Activated naive CD8-positive, alpha-beta T cell treated with anti-CD3 and anti-CD28 coated beads, Interleukin-2, amount 10 ng/mL, durations not matched to agents 7 days and 5 days (primary cell): ENCODE results near the gene RAB25. TPM values are rescaled to one million over a fixed set of nuclear protein-coding genes. Genes with fewer than 3 reads are reported as not detected.

ENCODE experiments used
- ATAC-seq: fragments of 150-1000 bp; cut with Tn5 transposase; one replicate; pipeline ENCODE4 v1.10.0; 2021; ENCODE audit warnings: low read depth, moderate library complexity
- POLR2A ChIA-PET: fragments of 350-600 bp; sonication (Branson Sonifier 250); formaldehyde crosslinking; loops from one replicate; lab custom pipeline; 2021; ENCODE audit warnings: antibody characterized with exemption; lab: Charles Lee
- DNase-seq: peaks from one replicate; pipeline ENCODE4 v3.0.0; 2021
- H3K27ac Mint-ChIP-seq: one replicate; pipeline ENCODE4 v1.8.0; 2022; ENCODE audit warnings: mild to moderate bottlenecking, mixed read lengths
- H3K27me3 Mint-ChIP-seq: one replicate; pipeline ENCODE4 v1.8.0; 2022; ENCODE audit warnings: mild to moderate bottlenecking, moderate library complexity, mixed read lengths
- H3K36me3 Mint-ChIP-seq: one replicate; pipeline ENCODE4 v1.8.0; 2021; ENCODE audit warnings: mild to moderate bottlenecking, mixed read lengths
- H3K4me1 Mint-ChIP-seq: one replicate; pipeline ENCODE4 v1.8.0; 2021; ENCODE audit warnings: mixed read lengths
- H3K4me3 Mint-ChIP-seq: one replicate; pipeline ENCODE4 v1.8.0; 2022; ENCODE audit warnings: mild to moderate bottlenecking, moderate library complexity, mixed read lengths
- H3K9me3 Mint-ChIP-seq: one replicate; pipeline ENCODE4 v1.8.0; 2021; ENCODE audit warnings: mixed read lengths
- total RNA-seq, 2 experiments: library from RNA; stranded (reverse); gene quantifications; one replicate each; pipeline ENCODE4 v1.2.3, GENCODE V29; 2021

The RAB25 gene
- total RNA-seq, 2 experiments from 2014 or later: 0.86 to 0.91 TPM

GRCh38 chr1:156090138-156090839 lies 29.3 kb downstream of the RAB25 start:
- no peak overlapping the region for H3K4me3 Mint-ChIP-seq
- POLR2A ChIA-PET: interaction anchor here (1.0 kb wide), 1 partner anchor 39 kb away, joined by 3 read pairs; no protein-coding TSS in a partner anchor
- peaks cover 59% of the 10 kb centered on the region for H3K27me3 Mint-ChIP-seq
- ATAC-seq (peak; percentile 28), DNase-seq (no peak)
- no peak overlapping the region for H3K27ac Mint-ChIP-seq
- no peaks in the 10 kb centered on the region for H3K36me3 Mint-ChIP-seq
- H3K4me1 Mint-ChIP-seq: peaks cover 1% of the 10 kb centered on the region
- H3K9me3 Mint-ChIP-seq: no peaks in the 10 kb centered on the region

GRCh38 chr1:156090840-156091188 lies 29.9 kb downstream of the RAB25 start:
- POLR2A ChIA-PET: interaction anchor here (1.0 kb wide), 1 partner anchor 39 kb away, joined by 3 read pairs; no protein-coding TSS in a partner anchor
- DNase-seq: peak; percentile 91

GRCh38 chr1:156091610-156092009 lies 30.6 kb downstream of the RAB25 start:
- H3K9me3 Mint-ChIP-seq: no peaks in the 10 kb centered on the region
- H3K36me3 Mint-ChIP-seq: no peaks in the 10 kb centered on the region
- ATAC-seq (no peak), DNase-seq (no peak)
- POLR2A ChIA-PET: interaction anchor here (0.7 kb wide), 1 partner anchor 38 kb away, joined by 3 read pairs; no protein-coding TSS in a partner anchor
- H3K4me1 Mint-ChIP-seq: peaks cover 13% of the 10 kb centered on the region
- no peak overlapping the region for H3K4me3 Mint-ChIP-seq
- peaks cover 56% of the 10 kb centered on the region for H3K27me3 Mint-ChIP-seq
- H3K27ac Mint-ChIP-seq: no peak overlapping the region

More at GRCh38 chr1:156090840-156091188, 29.9 kb downstream of the RAB25 start:
- peak; percentile 97 for ATAC-seq
- H3K27ac Mint-ChIP-seq: no peak overlapping the region
- peaks cover 59% of the 10 kb centered on the region for H3K27me3 Mint-ChIP-seq
- H3K4me1 Mint-ChIP-seq: peaks cover 5% of the 10 kb centered on the region
- H3K4me3 Mint-ChIP-seq: no peak overlapping the region
- no peaks in the 10 kb centered on the region for H3K9me3 Mint-ChIP-seq
- H3K36me3 Mint-ChIP-seq: no peaks in the 10 kb centered on the region

GRCh38 chr1:156095906-156096508 lies 35.0 kb downstream of the RAB25 start:
- peaks cover 32% of the 10 kb centered on the region for H3K4me1 Mint-ChIP-seq

GRCh38 chr1:156096640-156097391 lies 35.9 kb downstream of the RAB25 start:
- Mint-ChIP-seq H3K27ac (no peak overlapping the region), H3K4me3 (peak overlapping the region; percentile 31), H3K27me3 (peaks cover 56% of the 10 kb centered on the region), H3K36me3 (no peaks in the 10 kb centered on the region), H3K9me3 (no peaks in the 10 kb centered on the region), H3K4me1 (peaks cover 34% of the 10 kb centered on the region)
- DNase-seq (peak; percentile 82), ATAC-seq (peak; percentile 80)
- POLR2A ChIA-PET: interaction anchor here (1.2 to 5.0 kb wide), 2 partner anchors 31 to 116 kb away, joined by 3 to 44 read pairs; partner anchors contain the start of gene PMF1

More at GRCh38 chr1:156095906-156096508, 35.0 kb downstream of the RAB25 start:
- DNase-seq (no peak), ATAC-seq (no peak)
- no peak overlapping the region for H3K4me3 Mint-ChIP-seq
- POLR2A ChIA-PET: interaction anchor here (5.0 kb wide), 1 partner anchor 32 kb away, joined by 44 read pairs; no protein-coding TSS in a partner anchor
- peaks cover 57% of the 10 kb centered on the region for H3K27me3 Mint-ChIP-seq
- no peaks in the 10 kb centered on the region for H3K36me3 Mint-ChIP-seq
- no peak overlapping the region for H3K27ac Mint-ChIP-seq
- H3K9me3 Mint-ChIP-seq: no peaks in the 10 kb centered on the region

GRCh38 chr1:156097499-156098178 lies 36.7 kb downstream of the RAB25 start:
- H3K27me3 Mint-ChIP-seq: peaks cover 59% of the 10 kb centered on the region
- H3K36me3 Mint-ChIP-seq: no peaks in the 10 kb centered on the region
- DNase-seq (no peak), ATAC-seq (peak; percentile 8)
- no peak overlapping the region for H3K27ac Mint-ChIP-seq
- no peaks in the 10 kb centered on the region for H3K9me3 Mint-ChIP-seq
- H3K4me3 Mint-ChIP-seq: no peak overlapping the region
- H3K4me1 Mint-ChIP-seq: peaks cover 34% of the 10 kb centered on the region
- POLR2A ChIA-PET: interaction anchor here (1.1 to 5.0 kb wide), 3 partner anchors 20 to 115 kb away, joined by 3 to 44 read pairs (median 6); partner anchors contain the start of gene PMF1

- POLR2A ChIA-PET: interaction anchor here (0.7 to 5.0 kb wide), 5 partner anchors 16 to 126 kb away, joined by 3 to 44 read pairs (median 6); partner anchors contain the start of gene LMNA
- H3K27ac Mint-ChIP-seq: no peak overlapping the region
- DNase-seq: no peak
- H3K9me3 Mint-ChIP-seq: no peaks in the 10 kb centered on the region
- no peak overlapping the region for H3K4me3 Mint-ChIP-seq
- peaks cover 36% of the 10 kb centered on the region for H3K4me1 Mint-ChIP-seq
- ATAC-seq: no peak
- no peaks in the 10 kb centered on the region for H3K36me3 Mint-ChIP-seq
- H3K27me3 Mint-ChIP-seq: peaks cover 56% of the 10 kb centered on the region
These were observed 37.8 kb downstream of the RAB25 start for GRCh38 chr1:156098784-156099183.

GRCh38 chr1:156099282-156099681 lies 38.3 kb downstream of the RAB25 start:
- H3K4me3 Mint-ChIP-seq: no peak overlapping the region
- no peaks in the 10 kb centered on the region for H3K9me3 Mint-ChIP-seq
- POLR2A ChIA-PET: interaction anchor here (0.7 to 5.0 kb wide), 4 partner anchors 15 to 126 kb away, joined by 3 to 44 read pairs (median 6); partner anchors contain the start of gene LMNA
- peaks cover 38% of the 10 kb centered on the region for H3K4me1 Mint-ChIP-seq
- H3K36me3 Mint-ChIP-seq: no peaks in the 10 kb centered on the region
- no peak overlapping the region for H3K27ac Mint-ChIP-seq
- peaks cover 54% of the 10 kb centered on the region for H3K27me3 Mint-ChIP-seq
- ATAC-seq: no peak
- no peak for DNase-seq

- no peak for ATAC-seq
- POLR2A ChIA-PET: interaction anchor here (1.4 to 5.0 kb wide), 2 partner anchors 24 to 27 kb away, joined by 4 to 44 read pairs; no protein-coding TSS in a partner anchor
- Mint-ChIP-seq H3K4me3 (no peak overlapping the region), H3K27me3 (peaks cover 51% of the 10 kb centered on the region), H3K4me1 (peaks cover 43% of the 10 kb centered on the region), H3K9me3 (no peaks in the 10 kb centered on the region), H3K36me3 (no peaks in the 10 kb centered on the region), H3K27ac (no peak overlapping the region)
- DNase-seq: no peak
These were observed 39.4 kb downstream of the RAB25 start for GRCh38 chr1:156100205-156100995.

GRCh38 chr1:156101880-156102279 lies 40.9 kb downstream of the RAB25 start:
- Mint-ChIP-seq H3K27ac (peak overlapping the region; percentile 40), H3K27me3 (peaks cover 43% of the 10 kb centered on the region), H3K36me3 (no peaks in the 10 kb centered on the region), H3K4me1 (peaks cover 32% of the 10 kb centered on the region), H3K4me3 (no peak overlapping the region), H3K9me3 (no peaks in the 10 kb centered on the region)
- DNase-seq (no peak), ATAC-seq (no peak)
- POLR2A ChIA-PET: interaction anchor here (0.8 kb wide), 1 partner anchor 304 kb away, joined by 3 read pairs; no protein-coding TSS in a partner anchor

GRCh38 chr1:156102633-156103511 lies 41.9 kb downstream of the RAB25 start:
- POLR2A ChIA-PET: interaction anchor here (0.6 to 1.5 kb wide), 3 partner anchors 24 to 303 kb away, joined by 3 to 10 read pairs (median 3); no protein-coding TSS in a partner anchor
- Mint-ChIP-seq H3K27me3 (peaks cover 44% of the 10 kb centered on the region), H3K9me3 (no peaks in the 10 kb centered on the region), H3K27ac (no peak overlapping the region), H3K4me1 (peaks cover 23% of the 10 kb centered on the region), H3K4me3 (no peak overlapping the region), H3K36me3 (no peaks in the 10 kb centered on the region)
- ATAC-seq (no peak), DNase-seq (no peak)
